ENCODE measurements around the gene EZR. TPM values are rescaled to one million over a fixed set of nuclear protein-coding genes. Genes with fewer than 3 reads are reported as not detected.

EZR gene
- total RNA-seq, 1 experiment from 2014 or later = 263 TPM

DNA sequence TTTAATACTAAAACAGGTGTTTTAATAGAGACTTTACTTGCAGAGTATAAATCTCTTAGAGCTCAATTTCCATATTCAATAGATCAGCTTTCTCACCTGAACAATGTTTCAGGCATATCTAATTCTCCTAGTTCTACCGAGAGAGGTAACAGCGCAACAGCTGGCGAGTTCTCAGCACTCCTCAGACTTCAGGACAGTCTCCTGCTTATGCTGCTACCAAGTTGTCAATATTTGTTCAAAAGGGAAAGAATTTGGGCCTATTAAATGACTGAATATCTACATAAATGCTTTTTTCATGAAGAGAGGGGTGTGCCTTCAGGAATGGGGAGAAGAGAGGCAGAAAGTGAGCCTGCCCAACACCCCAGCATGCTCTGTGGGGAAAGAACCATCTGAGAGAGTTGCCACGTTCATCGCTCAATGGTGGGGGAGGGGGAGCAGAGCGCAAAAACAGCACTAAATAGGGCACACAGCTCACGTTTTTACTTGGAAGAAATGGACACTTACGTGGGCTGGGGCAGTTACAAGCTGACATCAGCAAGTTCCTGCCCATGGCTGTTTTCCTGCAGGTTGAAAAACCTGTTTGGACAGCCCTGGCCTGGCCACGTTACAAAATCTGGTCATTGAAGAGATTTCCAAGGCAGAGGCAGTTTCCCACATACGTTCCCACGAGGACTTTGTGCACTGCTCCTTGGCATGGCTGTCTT is 38.0 kb downstream of the EZR start:
- POLR2A ChIA-PET = no interaction called here

DNA sequence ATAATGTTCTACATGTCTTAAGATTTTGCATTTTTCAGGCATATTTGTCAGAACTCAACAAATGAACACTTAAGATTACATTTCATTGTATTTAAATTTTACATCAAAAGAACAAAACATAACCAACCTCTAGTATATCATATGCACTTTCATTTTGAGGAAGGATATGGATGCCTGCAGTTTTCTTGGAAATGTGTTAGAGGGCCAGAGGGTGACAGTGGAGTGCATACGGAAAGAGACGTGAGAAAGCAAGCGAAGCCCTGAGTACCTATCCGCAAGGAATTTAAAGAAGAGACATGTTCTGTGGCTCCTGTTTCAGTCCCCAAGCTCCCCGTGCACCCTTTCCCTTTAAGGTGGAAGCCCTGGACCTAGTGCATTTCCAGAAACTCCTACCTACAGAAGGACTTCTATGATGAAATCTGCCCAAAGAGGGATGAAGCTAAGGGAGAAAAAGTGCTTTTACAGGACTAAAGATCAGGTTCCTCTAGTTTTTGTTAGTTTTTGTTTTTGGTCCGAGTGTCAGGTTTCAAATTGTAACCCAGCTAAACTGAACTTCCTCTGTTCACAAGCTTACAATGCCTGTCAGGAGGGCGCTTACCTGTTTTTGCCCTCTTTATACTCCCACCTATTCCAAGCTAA is 38.8 kb downstream of the EZR start:
- TF ChIP-seq POLR2AphosphoS5 (IDR thresholded peaks at IDR 0.05; ENCODE audit: low read depth, low read length) (no peak), SIN3A (IDR thresholded peaks at IDR 0.05; ENCODE audit: borderline replicate concordance, insufficient read depth, low read depth, low read length) (no peak), TCF7L2 (IDR thresholded peaks at IDR 0.05; ENCODE audit: low read depth, low read length) (no peak)
- TF ChIP-seq, protein P1, sequence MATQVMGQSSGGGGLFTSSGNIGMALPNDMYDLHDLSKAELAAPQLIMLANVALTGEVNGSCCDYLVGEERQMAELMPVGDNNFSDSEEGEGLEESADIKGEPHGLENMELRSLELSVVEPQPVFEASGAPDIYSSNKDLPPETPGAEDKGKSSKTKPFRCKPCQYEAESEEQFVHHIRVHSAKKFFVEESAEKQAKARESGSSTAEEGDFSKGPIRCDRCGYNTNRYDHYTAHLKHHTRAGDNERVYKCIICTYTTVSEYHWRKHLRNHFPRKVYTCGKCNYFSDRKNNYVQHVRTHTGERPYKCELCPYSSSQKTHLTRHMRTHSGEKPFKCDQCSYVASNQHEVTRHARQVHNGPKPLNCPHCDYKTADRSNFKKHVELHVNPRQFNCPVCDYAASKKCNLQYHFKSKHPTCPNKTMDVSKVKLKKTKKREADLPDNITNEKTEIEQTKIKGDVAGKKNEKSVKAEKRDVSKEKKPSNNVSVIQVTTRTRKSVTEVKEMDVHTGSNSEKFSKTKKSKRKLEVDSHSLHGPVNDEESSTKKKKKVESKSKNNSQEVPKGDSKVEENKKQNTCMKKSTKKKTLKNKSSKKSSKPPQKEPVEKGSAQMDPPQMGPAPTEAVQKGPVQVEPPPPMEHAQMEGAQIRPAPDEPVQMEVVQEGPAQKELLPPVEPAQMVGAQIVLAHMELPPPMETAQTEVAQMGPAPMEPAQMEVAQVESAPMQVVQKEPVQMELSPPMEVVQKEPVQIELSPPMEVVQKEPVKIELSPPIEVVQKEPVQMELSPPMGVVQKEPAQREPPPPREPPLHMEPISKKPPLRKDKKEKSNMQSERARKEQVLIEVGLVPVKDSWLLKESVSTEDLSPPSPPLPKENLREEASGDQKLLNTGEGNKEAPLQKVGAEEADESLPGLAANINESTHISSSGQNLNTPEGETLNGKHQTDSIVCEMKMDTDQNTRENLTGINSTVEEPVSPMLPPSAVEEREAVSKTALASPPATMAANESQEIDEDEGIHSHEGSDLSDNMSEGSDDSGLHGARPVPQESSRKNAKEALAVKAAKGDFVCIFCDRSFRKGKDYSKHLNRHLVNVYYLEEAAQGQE (IDR thresholded peaks at IDR 0.05; ENCODE audit: insufficient read depth in 1 of 2, low read depth in 2 of 2, low read length in 1 of 2) = no peak
- TF ChIP-seq, protein P2, sequence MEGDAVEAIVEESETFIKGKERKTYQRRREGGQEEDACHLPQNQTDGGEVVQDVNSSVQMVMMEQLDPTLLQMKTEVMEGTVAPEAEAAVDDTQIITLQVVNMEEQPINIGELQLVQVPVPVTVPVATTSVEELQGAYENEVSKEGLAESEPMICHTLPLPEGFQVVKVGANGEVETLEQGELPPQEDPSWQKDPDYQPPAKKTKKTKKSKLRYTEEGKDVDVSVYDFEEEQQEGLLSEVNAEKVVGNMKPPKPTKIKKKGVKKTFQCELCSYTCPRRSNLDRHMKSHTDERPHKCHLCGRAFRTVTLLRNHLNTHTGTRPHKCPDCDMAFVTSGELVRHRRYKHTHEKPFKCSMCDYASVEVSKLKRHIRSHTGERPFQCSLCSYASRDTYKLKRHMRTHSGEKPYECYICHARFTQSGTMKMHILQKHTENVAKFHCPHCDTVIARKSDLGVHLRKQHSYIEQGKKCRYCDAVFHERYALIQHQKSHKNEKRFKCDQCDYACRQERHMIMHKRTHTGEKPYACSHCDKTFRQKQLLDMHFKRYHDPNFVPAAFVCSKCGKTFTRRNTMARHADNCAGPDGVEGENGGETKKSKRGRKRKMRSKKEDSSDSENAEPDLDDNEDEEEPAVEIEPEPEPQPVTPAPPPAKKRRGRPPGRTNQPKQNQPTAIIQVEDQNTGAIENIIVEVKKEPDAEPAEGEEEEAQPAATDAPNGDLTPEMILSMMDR (IDR thresholded peaks at IDR 0.05) = no peak
- Histone ChIP-seq H3K36me3 (ENCODE audit: control insufficient read depth, insufficient read depth, low read length) (peaks cover 53% of the 10 kb centered on the region), H3K27ac (ENCODE audit: low read length) (no peak overlapping the region), H3K4me3 (ENCODE audit: low read depth in 2 of 2, low read length in 2 of 2) (no peak overlapping the region), H3K27me3 (ENCODE audit: control insufficient read depth, insufficient read depth, low read length) (no peaks in the 10 kb centered on the region), H3K4me1 (ENCODE audit: control insufficient read depth, insufficient read depth, low read length) (no peaks in the 10 kb centered on the region), H3K9me3 (ENCODE audit: control insufficient read depth, insufficient read depth, low read depth, low read length) (no peaks in the 10 kb centered on the region)
- in situ Hi-C loops (cut with HindIII; ENCODE audit: low pct_unique_long_range_greater_than_20kb, low sequenced_read_pairs) (no loop called here), intact Hi-C loops (cut with micrococcal nuclease; ENCODE audit: unreplicated experiment) (no loop called here)
- ChIA-PET CTCF (interaction anchor here (0.6 to 0.7 kb wide), 2 partner anchors 56 to 532 kb away, joined by 4 read pairs; no protein-coding TSS in a partner anchor), POLR2A (interaction anchor here (0.6 kb wide), 1 partner anchor 130 kb away, joined by 3 read pairs; no protein-coding TSS in a partner anchor)
- TSS peak; percentile 20 for BruUV-seq (replicated peaks)
- DNase-seq (ENCODE audit: low read depth, low spot score) (no peak), ATAC-seq (no peak)

More for the DNA sequence above, 38.0 kb downstream of the EZR start:
- intact Hi-C loops (cut with micrococcal nuclease; ENCODE audit: unreplicated experiment) = no loop called here
- no TSS peak for BruUV-seq (replicated peaks)
- H3K4me3 ChIP-seq (ENCODE audit: low read depth in 2 of 2, low read length in 2 of 2) = no peak overlapping the region
- in situ Hi-C loops (cut with HindIII; ENCODE audit: low pct_unique_long_range_greater_than_20kb, low sequenced_read_pairs) = no loop called here
- no peaks in the 10 kb centered on the region for H3K4me1 ChIP-seq (ENCODE audit: control insufficient read depth, insufficient read depth, low read length)
- CTCF ChIA-PET = no interaction called here
- peaks cover 46% of the 10 kb centered on the region for H3K36me3 ChIP-seq (ENCODE audit: control insufficient read depth, insufficient read depth, low read length)
- H3K9me3 ChIP-seq (ENCODE audit: control insufficient read depth, insufficient read depth, low read depth, low read length) = no peaks in the 10 kb centered on the region
- H3K27me3 ChIP-seq (ENCODE audit: control insufficient read depth, insufficient read depth, low read length) = no peaks in the 10 kb centered on the region
- TF ChIP-seq, protein P2 (IDR thresholded peaks at IDR 0.05) = no peak
- TF ChIP-seq, protein P1 (IDR thresholded peaks at IDR 0.05; ENCODE audit: insufficient read depth in 1 of 2, low read depth in 2 of 2, low read length in 1 of 2) = no peak
- TF ChIP-seq SIN3A (IDR thresholded peaks at IDR 0.05; ENCODE audit: borderline replicate concordance, insufficient read depth, low read depth, low read length) (no peak), TCF7L2 (IDR thresholded peaks at IDR 0.05; ENCODE audit: low read depth, low read length) (no peak), POLR2AphosphoS5 (IDR thresholded peaks at IDR 0.05; ENCODE audit: low read depth, low read length) (no peak)
- no peak overlapping the region for H3K27ac ChIP-seq (ENCODE audit: low read length)
- DNase-seq (ENCODE audit: low read depth, low spot score) = no peak
- ATAC-seq = no peak
